GM19023 (cell line): ENCODE measurements around the gene CACNA1G.

Source experiments
- ATAC-seq: cut with Tn5 transposase; IDR thresholded peaks from one replicate; pipeline ENCODE4 v1.9.1; 2021; ENCODE audit warnings: mild to moderate bottlenecking, moderate library complexity; ENCODE audit not compliant: unreplicated experiment

CACNA1G gene

GRCh38 chr17:50667259-50668024 lies 106.9 kb downstream of the CACNA1G start:
- no peak for ATAC-seq

DNA sequence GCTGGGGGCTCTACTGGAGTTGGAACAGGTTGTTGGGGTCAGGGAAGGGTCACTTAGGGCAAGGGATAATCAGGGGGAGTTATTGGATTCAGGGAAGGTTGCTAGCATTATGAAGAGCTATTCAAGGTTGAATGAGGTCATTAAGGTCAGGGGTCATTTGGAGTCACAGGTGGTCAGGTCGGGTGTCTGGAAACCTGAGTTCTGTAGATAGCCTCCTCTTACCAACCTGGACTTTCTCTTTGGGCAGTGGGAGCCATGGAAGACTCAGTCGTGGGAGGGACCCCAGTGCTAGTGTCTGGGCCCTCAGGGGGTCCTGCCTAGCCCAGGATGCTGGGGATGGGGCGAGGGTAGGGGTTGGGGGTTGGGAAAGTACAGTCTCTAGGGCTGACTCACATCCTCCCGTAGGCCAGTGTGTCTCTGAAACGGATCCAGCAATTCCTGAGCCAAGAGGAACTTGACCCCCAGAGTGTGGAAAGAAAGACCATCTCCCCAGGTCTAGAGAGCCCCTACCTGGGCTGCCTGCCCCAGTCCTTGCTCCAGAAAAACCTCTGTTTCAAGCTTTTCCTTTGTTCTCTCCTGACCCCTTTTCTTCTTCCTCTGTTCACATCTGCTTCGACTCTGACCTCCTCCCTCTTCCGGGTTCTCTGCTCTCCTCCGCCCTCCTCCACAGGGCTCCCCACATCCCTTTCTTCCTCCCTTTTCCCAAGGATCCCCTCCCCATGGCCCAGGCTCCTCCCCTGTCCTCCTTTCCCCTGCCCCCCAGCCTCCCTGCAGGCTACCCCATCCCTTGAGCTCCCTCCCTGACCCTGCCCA lies 107.7 kb downstream of the CACNA1G start:
- ATAC-seq = no peak

DNA sequence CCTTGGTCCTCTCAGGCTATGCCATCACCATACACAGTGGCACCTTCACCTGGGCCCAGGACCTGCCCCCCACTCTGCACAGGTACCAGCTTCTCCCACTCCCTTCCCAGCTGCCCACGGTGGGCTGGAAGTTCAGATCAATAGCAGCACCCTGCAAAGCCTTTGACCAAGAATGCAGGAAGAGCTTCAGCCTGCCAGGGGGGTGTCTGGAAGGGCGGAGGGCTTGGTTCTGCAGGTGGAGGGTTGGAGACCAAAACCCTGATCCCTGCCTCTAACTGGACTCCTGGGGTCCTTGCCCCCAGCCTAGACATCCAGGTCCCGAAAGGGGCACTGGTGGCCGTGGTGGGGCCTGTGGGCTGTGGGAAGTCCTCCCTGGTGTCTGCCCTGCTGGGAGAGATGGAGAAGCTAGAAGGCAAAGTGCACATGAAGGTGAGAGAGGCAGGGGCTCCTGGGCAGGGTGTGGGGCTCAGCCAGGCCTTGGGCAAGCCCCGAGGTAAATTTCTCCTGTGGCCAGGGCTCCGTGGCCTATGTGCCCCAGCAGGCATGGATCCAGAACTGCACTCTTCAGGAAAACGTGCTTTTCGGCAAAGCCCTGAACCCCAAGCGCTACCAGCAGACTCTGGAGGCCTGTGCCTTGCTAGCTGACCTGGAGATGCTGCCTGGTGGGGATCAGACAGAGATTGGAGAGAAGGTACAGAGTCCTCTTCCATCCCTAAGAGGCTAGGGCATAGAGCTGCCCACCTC lies 108.5 kb downstream of the CACNA1G start:
- ATAC-seq = no peak

GRCh38 chr17:50672071-50672470 lies 111.6 kb downstream of the CACNA1G start:
- no peak for ATAC-seq

DNA sequence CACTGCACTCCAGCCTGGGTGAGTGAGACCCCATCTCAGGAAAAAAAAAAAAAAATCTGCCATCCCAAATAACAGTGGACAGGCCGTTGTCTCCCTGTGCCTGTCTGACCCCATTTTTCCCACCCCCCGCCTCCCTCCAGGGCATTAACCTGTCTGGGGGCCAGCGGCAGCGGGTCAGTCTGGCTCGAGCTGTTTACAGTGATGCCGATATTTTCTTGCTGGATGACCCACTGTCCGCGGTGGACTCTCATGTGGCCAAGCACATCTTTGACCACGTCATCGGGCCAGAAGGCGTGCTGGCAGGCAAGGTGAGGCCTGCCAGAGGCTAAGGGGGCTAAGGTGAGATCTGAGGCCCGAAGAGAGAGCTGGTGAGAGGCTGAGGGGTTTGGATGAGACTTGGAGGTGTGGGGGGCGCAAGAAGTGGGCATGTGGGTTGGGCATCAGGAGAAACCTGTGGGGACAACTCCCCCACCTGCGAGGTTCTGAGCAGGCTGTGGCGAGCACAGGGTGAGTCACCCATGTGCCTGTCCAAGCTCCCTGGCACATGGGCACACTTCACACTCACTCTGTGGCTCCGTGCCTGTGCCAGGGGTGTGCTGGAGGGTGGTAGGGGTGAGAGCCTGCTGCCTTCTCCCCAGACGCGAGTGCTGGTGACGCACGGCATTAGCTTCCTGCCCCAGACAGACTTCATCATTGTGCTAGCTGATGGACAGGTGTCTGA lies 112.5 kb downstream of the CACNA1G start:
- ATAC-seq = no peak

DNA sequence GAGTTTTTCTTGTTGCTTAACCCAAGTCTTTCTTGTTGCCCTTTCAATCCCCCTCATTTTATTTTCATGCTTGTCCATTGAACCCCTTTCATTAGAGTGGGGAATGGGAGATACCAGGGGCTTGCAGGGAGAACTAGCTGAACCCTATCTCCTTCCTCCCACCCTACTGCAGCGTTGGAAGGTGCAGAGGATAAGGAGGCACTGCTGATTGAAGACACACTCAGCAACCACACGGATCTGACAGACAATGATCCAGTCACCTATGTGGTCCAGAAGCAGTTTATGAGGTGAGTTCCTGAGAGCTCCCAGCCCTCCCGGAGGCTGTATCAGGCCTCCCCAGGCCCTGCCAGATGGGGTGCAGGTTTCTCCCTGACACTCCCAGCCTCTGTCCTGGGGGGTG lies 114.7 kb downstream of the CACNA1G start:
- ATAC-seq = no peak

- ATAC-seq = no peak
Measured at GRCh38 chr17:50675627-50676026, 115.1 kb downstream of the CACNA1G start.

DNA sequence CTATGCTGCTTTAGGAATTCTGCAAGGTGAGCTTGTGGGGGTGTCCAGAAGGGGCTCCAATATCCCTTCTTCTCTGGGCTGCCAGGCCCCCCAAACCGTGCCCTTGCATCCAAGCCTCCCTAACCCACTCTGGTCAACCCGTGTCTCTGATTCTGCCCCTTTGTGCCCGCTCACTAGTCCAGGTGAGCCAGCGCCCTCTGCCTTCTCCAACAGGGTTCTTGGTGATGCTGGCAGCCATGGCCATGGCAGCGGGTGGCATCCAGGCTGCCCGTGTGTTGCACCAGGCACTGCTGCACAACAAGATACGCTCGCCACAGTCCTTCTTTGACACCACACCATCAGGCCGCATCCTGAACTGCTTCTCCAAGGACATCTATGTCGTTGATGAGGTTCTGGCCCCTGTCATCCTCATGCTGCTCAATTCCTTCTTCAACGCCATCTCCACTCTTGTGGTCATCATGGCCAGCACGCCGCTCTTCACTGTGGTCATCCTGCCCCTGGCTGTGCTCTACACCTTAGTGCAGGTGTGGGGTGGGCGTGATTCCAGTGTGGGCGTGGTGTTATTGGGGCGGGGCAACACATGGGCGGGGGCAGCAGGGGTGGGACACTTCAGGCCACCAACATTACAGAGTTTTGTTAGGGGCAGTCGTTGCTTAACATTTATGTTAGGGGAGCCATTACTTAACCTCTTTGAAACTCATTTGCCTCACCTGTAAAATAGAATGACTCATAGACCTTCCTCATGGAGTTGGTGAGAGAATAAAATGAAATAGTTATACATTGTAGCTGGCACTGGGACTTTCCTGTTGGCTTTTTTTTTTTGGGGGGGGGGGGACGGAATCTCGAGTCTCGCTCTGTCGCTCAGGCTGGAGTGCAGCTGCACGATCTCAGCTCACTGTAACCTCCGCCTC lies 115.8 kb downstream of the CACNA1G start:
- ATAC-seq = no peak
